Prostate gland (tissue), 2 donors: Measurements from ENCODE around the gene PLVAP. TPM values are rescaled to one million over a fixed set of nuclear protein-coding genes. Genes with fewer than 3 reads are reported as not detected.

ENCODE experiments used
- DNase-seq: peaks from one replicate; pipeline ENCODE4 v3.0.0-alpha.2; 2019; ENCODE audit warnings: low spot score
- H3K27ac ChIP-seq, 2 donors: fragments of 200-600 bp; sonication (generic); 2 replicates each; pipeline ENCODE4 v1.5.1; 2017 to 2019
- H3K27me3 ChIP-seq: fragments of 200-600 bp; sonication (generic); replicated peaks from 2 replicates; pipeline ENCODE4 v1.5.1; 2019; ENCODE audit not compliant: insufficient read depth
- H3K36me3 ChIP-seq, 2 donors: fragments of 200-600 bp; sonication (generic); 1 replicate in 1 of 2; 2 replicates in 1 of 2; pipeline versions ENCODE4 v1.5.1 to v1.8.1; 2017 to 2019
- H3K4me1 ChIP-seq: fragments of 200-600 bp; sonication (generic); replicated peaks from 2 replicates; pipeline ENCODE4 v1.5.1; 2019
- H3K4me3 ChIP-seq, 2 donors: fragments of 200-600 bp; sonication (generic); 2 replicates each; pipeline ENCODE4 v1.5.1; 2017 to 2019
- H3K9me3 ChIP-seq: fragments of 200-600 bp; sonication (generic); 2 replicates; pipeline ENCODE4 v1.5.1; 2017
- CTCF ChIP-seq, 4 experiments: fragments of 200-600 bp in 2 of 4; fragments of 450-650 bp in 2 of 4; sonication (generic) in 2 of 4; IDR thresholded peaks; 1 replicate in 3 of 4; 2 replicates in 1 of 4; pipeline ENCODE4 v1.5.1; 2016 to 2019; ENCODE audit warnings: antibody characterized with exemption in 4 of 4, mild to moderate bottlenecking in 2 of 4, moderate library complexity in 2 of 4
- POLR2A ChIP-seq: fragments of 450-650 bp; IDR thresholded peaks from one replicate; pipeline ENCODE4 v1.6.1; 2016; ENCODE audit warnings: antibody characterized with exemption, mild to moderate bottlenecking
- POLR2AphosphoS5 ChIP-seq: sonication (generic); formaldehyde crosslinking; IDR thresholded peaks from one replicate; pipeline ENCODE4 v1.6.1; 2017; ENCODE audit warnings: antibody characterized with exemption
- WGBS: methylation state at CpG from one replicate; pipeline ENCODE4 v1.1.5; 2018; 5-methylcytosine and 5-hydroxymethylcytosine counted together
- intact Hi-C: fragments of 100-400 bp; cut with DNase I; formaldehyde crosslinking; loops from one replicate; pipeline ENCODE4 v1.14.2; 2022
- total RNA-seq, 2 donors: library from RNA; depleted of rRNA; stranded (reverse); fragments of >200 nt; gene quantifications; one replicate each; pipeline ENCODE4 v1.1.0, GENCODE V29; 2016

PLVAP gene
- total RNA-seq, result 10 to 100 TPM; 33.5 to 35.4 TPM

- DNase-seq, result no peak
- intact Hi-C loops, result no loop called here
- H3K27ac ChIP-seq, result no peak within 1 kb of the TSS
- WGBS, result 72% methylated on average over 39 of the region's 39 CpGs
- H3K27me3 ChIP-seq, result no peaks in the 10 kb centered on the region
- no peaks in the 10 kb centered on the region for H3K9me3 ChIP-seq
- H3K36me3 ChIP-seq, result no peaks in the 10 kb centered on the region
- no peak within 1 kb of the TSS for H3K4me3 ChIP-seq
- no peaks in the 10 kb centered on the region for H3K4me1 ChIP-seq
- no peak for TF ChIP-seq CTCF (IDR thresholded peaks at IDR 0.05)
- no peak for TF ChIP-seq POLR2A
- TF ChIP-seq POLR2AphosphoS5, result no peak
Observed at GRCh38 chr19:17376935-17377600, at the start of gene PLVAP. Gene PLVAP, minus strand, starts transcription at chr19:17377342. Its CDS starts 54 bp downstream, at chr19:17377288.

- Histone ChIP-seq H3K27ac (no peak overlapping the region), H3K36me3 (no peaks in the 10 kb centered on the region), H3K4me3 (no peak overlapping the region), H3K9me3 (no peaks in the 10 kb centered on the region), H3K27me3 (no peaks in the 10 kb centered on the region), H3K4me1 (peaks cover 5% of the 10 kb centered on the region)
- intact Hi-C loops, result no loop called here
- 36% methylated on average over 27 of the region's 27 CpGs for WGBS
- no peak for DNase-seq
- TF ChIP-seq CTCF (IDR thresholded peaks at IDR 0.05), result peak in 2 of 4 experiments; percentile 8 to 36
- TF ChIP-seq POLR2A, result no peak
Observed at GRCh38 chr19:17424743-17425365, 47.7 kb upstream of the PLVAP start.

GRCh38 chr19:17423429-17424208, 46.5 kb upstream of the PLVAP start:
- H3K36me3 ChIP-seq, result no peaks in the 10 kb centered on the region
- WGBS, result 92% methylated on average over 20 of the region's 20 CpGs

GRCh38 chr19:17421942-17422341, 44.8 kb upstream of the PLVAP start:
- DNase-seq, result no peak
- Histone ChIP-seq H3K9me3 (no peaks in the 10 kb centered on the region), H3K36me3 (no peaks in the 10 kb centered on the region), H3K27ac (no peak overlapping the region), H3K27me3 (no peaks in the 10 kb centered on the region), H3K4me3 (no peak overlapping the region), H3K4me1 (peaks cover 5% of the 10 kb centered on the region)
- 96% methylated on average over 4 of the region's 4 CpGs for WGBS
- intact Hi-C loops, result loop anchor here (2.0 kb wide), 1 partner anchor 47 kb away; no protein-coding TSS in a partner anchor
- no peak for TF ChIP-seq POLR2AphosphoS5
- no peak for TF ChIP-seq CTCF (IDR thresholded peaks at IDR 0.05)
- TF ChIP-seq POLR2A, result no peak

More at GRCh38 chr19:17423429-17424208, 46.5 kb upstream of the PLVAP start:
- TF ChIP-seq POLR2A (no peak), CTCF (IDR thresholded peaks at IDR 0.05) (no peak)
- H3K4me1 ChIP-seq, result peaks cover 5% of the 10 kb centered on the region
- no peak overlapping the region for H3K27ac ChIP-seq
- no peak for DNase-seq
- no peaks in the 10 kb centered on the region for H3K27me3 ChIP-seq
- intact Hi-C loops, result loop anchor here (2.0 kb wide), 1 partner anchor 45 kb away; no protein-coding TSS in a partner anchor
- no peak overlapping the region for H3K4me3 ChIP-seq
- no peaks in the 10 kb centered on the region for H3K9me3 ChIP-seq
